ENCODE data around the gene ADCY9.
A peak's percentile ranks its signal among the peaks of the same experiment; 100 is the strongest.
"Not testable (repeated sequence)": the region's sequence is repeated elsewhere in the genome, so short reads cannot be mapped to it uniquely, and the experiment has no call there.

Gene ADCY9

GRCh38 chr16:3946604-3947180 is 169.6 kb downstream of the ADCY9 start:
- no peak for DNase-seq

- peak; percentile 100 for DNase-seq
Observed at GRCh38 chr16:3945751-3946603, 170.3 kb downstream of the ADCY9 start.

DNA sequence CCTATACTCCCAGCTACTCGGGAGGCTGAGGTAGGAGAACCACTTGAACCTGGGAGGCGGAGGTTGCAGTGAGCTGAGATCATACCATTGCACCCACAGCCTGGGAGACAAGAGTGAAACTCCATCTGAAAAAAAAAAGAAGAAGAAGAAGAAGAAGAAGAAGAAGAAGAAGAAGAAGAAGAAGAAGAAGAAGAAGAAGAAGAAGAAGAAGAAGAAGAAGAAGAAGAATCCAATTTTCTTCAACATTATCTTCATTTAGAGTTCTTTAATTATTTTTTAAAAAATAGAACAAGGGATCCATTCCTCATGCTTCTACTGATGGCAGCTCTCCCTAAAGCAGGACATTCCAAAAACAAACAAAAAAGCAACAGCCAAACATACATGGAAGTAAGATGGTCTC is 171.8 kb downstream of the ADCY9 start:
- not testable (repeated sequence) for DNase-seq

GRCh38 chr16:3942146-3942545 is 174.1 kb downstream of the ADCY9 start:
- not testable (repeated sequence) for DNase-seq

DNA sequence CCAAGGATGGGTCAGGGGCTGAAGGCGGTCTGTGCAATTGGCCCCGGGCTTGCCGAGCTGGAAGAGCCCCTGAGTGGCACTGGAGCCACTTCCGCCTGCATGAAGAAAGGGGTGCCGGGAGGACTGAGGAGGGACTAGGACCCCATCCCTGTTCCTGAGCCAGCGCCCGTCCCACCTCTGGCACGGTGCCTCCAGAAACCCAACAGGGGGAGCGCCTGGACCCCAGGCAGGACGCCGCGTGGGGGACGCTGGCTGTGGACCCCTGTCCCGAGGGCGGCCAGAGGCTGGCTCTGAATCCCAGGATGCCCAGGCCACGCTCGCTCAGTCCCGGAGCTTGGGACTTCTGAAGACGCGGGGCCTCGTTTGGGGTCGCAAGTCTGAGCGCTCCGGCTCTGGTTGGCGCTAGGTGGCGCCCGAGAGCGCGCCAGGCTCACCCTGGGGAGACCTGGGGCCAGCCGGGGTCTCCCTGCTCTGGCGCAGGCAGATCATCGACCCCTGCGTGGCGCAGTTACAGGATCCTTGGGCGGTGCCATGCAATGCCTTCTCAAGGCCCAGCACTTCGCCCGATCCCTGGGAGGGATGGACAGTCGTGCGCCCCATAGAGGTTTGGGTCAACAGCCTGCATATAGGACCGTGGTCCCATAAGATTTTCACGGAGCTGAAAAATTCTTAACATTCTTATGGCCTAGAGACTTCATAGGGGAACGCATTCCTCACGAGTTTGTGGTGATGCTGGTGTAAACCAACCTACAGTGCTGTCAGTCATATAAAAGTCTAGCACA is 177.2 kb downstream of the ADCY9 start:
- peak; percentile 95 for DNase-seq

GRCh38 chr16:3938471-3938842 is 177.8 kb downstream of the ADCY9 start:
- no peak for DNase-seq

GRCh38 chr16:3937066-3937875 is 179.0 kb downstream of the ADCY9 start:
- DNase-seq = no peak

DNA sequence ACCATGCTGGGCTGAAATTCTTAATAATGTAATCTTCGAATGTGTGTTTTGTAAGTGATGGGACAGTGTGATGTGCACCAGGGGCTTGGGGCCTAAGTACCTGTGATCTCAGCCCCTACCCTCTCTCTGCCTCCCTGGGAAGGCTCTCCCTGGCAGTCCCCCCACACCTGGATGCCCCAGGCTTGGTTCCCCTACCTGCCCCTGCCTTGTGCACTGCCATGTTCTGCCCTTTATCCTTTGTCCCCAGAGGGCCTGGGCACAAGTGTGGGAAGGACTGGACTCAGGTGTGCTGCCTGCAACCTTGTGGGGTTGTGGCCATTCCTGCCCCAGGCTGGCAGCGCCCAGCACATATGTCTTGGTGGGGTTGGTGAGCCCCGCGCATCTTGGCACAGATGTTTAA is 180.3 kb downstream of the ADCY9 start:
- no peak for DNase-seq

DNA sequence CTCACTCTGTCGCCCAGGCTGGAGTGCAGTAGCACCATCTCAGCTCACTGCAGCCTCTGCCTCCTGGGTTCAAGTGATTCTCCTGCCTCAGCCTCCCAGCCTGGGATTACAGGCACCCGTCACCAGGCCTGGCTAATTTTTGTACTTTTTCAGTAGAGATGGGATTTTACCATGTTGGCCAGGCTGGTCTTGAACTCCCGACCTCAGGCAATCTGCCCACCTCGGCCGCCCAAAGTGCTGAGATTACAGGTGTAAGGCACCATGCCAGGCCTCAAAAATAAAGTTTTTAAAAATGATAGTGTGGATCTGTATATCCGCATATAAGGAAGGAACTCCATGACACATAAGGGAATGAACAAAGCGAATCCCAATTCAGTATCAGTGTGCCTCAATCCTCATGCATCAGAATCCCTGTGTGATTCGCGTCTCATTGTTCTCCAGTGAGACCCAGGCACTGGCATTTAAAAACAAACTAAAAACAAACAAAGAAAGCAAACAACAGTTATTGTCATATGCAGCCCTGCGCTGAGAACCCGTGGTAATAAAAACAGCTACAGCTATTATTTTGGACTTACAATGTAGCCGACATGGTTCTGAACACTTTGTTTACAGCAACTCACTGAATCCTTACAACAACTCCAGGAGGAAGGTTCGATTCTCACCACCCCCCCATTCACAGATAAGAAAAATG is 181.6 kb downstream of the ADCY9 start:
- DNase-seq = no peak

DNA sequence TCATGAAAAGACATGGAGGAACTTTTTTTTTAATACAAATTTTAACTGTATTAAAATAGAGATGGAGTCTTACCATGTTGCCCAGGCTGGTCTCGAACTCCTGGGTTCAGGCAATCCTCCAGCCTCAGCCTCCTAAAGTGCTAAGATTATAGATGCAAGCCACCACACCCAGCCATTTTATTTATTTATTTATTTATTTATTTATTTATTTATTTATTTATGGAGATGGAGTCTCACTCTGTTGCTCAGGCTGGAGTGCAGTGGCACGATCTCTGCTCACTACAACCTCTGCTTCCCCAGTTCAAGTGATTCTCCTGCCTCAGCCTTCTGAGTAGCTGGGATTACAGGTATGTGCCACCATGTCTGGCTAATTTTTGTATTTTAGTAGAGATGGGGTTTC is 189.1 kb downstream of the ADCY9 start:
- DNase-seq = not testable (repeated sequence)

- DNase-seq = no peak
Observed at GRCh38 chr16:3924763-3925162, 191.5 kb downstream of the ADCY9 start.

GRCh38 chr16:3922241-3922640 is 194.0 kb downstream of the ADCY9 start:
- no peak for DNase-seq

GRCh38 chr16:3920206-3920605 is 196.0 kb downstream of the ADCY9 start:
- DNase-seq = no peak

- DNase-seq = no peak
Observed at GRCh38 chr16:3919413-3919812, 196.8 kb downstream of the ADCY9 start.

- no peak for DNase-seq
Observed at GRCh38 chr16:3915426-3916260, 200.6 kb downstream of the ADCY9 start.

- DNase-seq = no peak
Observed at GRCh38 chr16:3912897-3913296, 203.3 kb downstream of the ADCY9 start.

Measured in fibroblast of upper back skin (primary cell).